Gastroesophageal sphincter (tissue), 3 donors: ENCODE measurements around the gene TKT.

Experiments
- EP300 ChIP-seq: sonication (generic); formaldehyde crosslinking; IDR thresholded peaks from one replicate; pipeline ENCODE4 v1.6.1; 2017; ENCODE audit warnings: antibody characterized with exemption, mild to moderate bottlenecking
- POLR2A ChIP-seq, 2 donors: fragments of 450-650 bp; IDR thresholded peaks; one replicate each; pipeline ENCODE4 v1.6.1; 2017; ENCODE audit warnings: antibody characterized with exemption in 2 of 2, mild to moderate bottlenecking in 2 of 2, moderate library complexity in 1 of 2
- POLR2AphosphoS5 ChIP-seq: sonication (generic); formaldehyde crosslinking; IDR thresholded peaks from one replicate; pipeline ENCODE4 v1.6.1; 2017; ENCODE audit warnings: antibody characterized with exemption
- TF ChIP-seq, protein P1 (sequence below), 4 experiments: fragments of 200-600 bp in 2 of 4; fragments of 450-650 bp in 2 of 4; sonication (generic) in 1 of 4; IDR thresholded peaks; one replicate each; pipeline ENCODE4 v1.5.1; 2017 to 2019; ENCODE audit warnings: antibody characterized with exemption in 4 of 4, mild to moderate bottlenecking in 2 of 4, moderate library complexity in 2 of 4

DNA sequence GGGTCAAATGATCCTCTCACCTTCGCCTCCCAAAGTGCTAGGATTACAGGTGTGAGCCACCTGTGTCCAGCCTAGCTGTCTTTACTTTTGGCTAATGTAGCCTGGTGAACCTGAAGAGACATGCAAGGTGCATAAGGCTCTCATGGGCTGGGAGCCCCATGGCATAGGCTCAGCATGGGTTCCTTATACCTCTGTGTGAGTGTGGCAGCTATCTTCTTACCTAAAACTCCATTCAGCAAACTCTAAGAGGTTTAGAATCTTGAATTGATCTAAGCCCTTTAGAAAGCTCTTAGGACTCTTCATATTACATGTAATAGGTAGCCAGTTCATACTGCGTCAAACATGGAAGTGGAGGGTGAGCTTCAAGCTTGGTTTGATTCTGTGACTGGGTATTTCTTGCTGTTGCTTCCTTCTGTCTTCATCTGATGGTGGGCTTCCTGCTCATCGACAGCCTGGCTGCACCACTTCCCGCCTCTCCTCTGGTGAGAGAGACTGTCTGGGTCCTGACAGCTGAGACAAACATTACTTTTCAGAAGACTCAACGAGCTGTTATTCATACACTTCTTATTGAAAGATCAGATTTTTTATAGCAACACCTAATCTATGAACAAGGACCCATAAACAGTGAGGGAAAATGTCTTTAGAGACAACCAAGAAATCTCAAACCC, 19.2 kb upstream of the TKT start:
- TF ChIP-seq, protein P1, sequence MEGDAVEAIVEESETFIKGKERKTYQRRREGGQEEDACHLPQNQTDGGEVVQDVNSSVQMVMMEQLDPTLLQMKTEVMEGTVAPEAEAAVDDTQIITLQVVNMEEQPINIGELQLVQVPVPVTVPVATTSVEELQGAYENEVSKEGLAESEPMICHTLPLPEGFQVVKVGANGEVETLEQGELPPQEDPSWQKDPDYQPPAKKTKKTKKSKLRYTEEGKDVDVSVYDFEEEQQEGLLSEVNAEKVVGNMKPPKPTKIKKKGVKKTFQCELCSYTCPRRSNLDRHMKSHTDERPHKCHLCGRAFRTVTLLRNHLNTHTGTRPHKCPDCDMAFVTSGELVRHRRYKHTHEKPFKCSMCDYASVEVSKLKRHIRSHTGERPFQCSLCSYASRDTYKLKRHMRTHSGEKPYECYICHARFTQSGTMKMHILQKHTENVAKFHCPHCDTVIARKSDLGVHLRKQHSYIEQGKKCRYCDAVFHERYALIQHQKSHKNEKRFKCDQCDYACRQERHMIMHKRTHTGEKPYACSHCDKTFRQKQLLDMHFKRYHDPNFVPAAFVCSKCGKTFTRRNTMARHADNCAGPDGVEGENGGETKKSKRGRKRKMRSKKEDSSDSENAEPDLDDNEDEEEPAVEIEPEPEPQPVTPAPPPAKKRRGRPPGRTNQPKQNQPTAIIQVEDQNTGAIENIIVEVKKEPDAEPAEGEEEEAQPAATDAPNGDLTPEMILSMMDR (IDR thresholded peaks at IDR 0.05), result no peak
- TF ChIP-seq POLR2A (IDR thresholded peaks at IDR 0.05) (no peak), POLR2AphosphoS5 (no peak), EP300 (no peak)
